ENCODE measurements around the gene DNM2.
"Not testable (repeated sequence)": the region's sequence is repeated elsewhere in the genome, so short reads cannot be mapped to it uniquely, and the experiment has no call there.

The DNM2 gene

DNA sequence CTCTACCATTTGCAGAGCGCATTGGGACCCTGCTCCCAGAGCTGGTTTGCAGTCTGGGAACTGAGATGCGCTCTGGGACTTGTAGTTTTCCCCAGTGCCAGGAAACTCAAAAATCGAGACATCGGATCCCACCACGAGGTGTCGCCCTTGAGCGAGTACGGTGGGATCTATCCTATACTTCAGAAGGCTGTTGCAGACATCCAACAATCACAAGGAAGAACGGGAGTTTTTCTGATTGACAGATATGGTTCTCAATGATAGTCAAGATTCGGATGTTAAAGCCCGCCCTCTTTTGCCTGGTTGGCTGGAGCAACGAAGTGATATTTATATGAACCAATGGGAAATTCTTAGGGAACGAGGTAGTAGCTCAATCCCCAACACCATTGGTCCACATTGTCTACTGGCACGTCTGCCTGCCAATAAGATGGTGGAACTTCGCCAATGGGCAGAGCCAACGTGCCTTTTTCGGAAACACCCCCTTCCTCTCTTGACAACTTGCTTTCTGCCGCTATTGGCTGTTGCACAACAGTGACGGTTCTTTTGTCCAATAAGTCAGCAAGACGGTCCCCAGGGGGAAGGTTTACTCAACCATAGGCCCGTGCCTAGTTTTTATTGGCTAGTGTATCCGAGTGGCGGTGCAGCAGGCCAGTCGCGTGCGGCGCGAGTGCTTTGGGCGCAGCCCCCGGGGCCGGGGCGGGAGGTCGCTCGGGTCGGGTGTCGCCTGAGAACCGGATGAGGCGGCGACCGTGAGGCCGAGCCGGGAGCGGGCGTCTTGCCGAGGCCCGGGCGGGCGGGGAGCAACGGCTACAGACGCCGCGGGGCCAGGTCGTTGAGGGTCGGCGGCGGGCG, at the start of gene DNM2:
Gene DNM2, plus strand, starts transcription at position 724 of the 849 bp plus-strand sequence. CDS start 164 bp downstream, outside the sequence.
- DNase-seq (ENCODE audit: low spot score): peak; percentile 100

GRCh38 chr19:10669246-10669645, 48.6 kb upstream of the DNM2 start:
- DNase-seq (ENCODE audit: low spot score): no peak

DNA sequence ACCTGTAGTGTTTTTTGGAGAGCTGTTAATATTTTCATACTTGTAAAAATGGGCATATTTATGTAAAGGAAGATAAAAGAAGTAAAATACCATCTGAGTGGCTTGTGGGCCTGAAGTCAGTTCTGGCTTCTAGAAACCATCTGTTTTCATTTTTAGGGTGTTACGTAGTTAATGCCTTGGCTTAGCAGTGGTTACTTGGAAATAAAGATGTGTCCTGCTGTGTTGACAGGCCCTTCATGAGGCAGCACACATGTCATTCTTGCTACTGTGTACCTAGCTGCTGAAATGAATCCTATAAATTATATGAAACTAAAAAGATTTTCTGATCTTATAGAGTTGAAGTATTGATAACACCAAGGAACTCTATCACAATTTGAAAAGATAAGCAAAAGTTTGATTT, 47.7 kb upstream of the DNM2 start:
- DNase-seq (ENCODE audit: low spot score): no peak

- DNase-seq (ENCODE audit: low spot score): no peak
Observed at GRCh38 chr19:10670876-10671804, 46.7 kb upstream of the DNM2 start.

DNA sequence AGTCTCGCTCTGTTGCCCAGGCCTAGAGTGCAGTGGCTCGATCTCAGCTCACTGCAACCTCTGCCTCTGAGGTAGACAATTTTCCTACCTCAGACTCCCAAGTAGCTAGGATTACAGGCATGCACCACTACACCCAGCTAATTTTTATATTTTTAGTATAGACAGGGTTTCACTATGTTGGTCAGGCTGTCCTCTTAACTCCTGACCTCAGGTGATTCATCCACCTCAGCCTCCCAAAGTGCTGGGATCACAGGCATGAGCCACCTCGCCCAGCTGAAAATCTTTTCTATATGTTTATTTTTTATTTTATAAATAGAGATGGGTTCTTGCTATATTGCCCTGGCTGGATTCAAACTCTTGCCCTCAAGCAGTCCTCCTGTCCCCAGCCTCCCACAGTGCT, 46.0 kb upstream of the DNM2 start:
- DNase-seq (ENCODE audit: low spot score): not testable (repeated sequence)

DNA sequence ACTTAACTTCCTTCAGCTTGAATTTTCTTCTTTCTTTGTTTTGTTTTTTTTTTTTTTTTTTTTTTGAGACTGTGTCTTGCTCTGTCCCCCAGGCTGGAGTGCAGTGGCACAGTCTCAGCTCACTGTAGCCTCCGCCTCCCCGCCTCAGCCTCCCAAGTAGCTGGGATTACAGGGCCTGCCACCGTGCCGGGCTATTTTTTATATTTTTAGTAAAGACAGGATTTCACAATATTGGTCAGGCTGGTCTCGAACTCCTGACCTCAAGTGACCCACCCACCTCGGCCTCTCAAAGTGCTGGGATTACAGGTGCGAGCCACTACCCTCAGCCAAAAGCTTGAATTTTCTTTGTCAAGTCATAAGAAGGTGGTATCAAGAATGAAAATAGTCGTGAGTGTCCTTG, 42.7 kb upstream of the DNM2 start:
- DNase-seq (ENCODE audit: low spot score): not testable (repeated sequence)

- no peak for DNase-seq (ENCODE audit: low spot score)
Observed at GRCh38 chr19:10677751-10678150, 40.1 kb upstream of the DNM2 start.

DNA sequence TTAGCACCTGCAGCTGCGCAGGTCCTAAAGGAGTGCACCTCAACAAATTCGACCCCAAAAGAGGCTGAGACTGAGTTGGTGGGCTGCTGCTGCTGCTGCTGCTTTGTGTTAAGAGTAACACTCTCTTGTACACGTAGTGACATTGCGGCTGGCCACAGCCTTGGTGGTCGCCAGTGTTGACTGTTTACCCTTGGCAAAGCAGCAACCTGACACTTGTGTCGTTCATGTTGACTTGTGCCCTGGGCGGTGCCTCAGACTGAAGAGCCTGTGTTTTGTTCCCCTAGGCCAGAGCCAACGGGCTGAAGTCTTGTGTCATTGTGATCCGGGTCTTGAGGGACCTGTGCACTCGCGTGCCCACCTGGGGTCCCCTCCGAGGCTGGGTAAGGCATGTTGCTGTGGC, 39.1 kb upstream of the DNM2 start:
- DNase-seq (ENCODE audit: low spot score): no peak

DNA sequence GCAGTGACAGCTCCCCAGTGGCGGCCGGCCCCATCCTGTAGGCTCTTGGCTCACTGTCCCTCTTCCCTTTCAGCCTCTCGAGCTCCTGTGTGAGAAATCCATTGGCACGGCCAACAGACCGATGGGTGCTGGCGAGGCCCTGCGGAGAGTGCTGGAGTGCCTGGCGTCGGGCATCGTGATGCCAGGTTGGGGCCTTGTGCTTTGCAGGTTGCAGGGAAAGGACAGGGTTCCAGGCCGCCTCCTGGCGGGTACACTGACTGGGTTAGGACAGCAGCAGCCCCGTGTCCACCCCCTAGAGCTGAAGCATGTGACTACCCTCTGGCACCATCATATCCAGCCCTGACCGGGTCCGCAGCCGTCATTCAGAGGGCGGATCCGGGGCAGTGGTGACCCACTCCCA, 38.1 kb upstream of the DNM2 start:
- no peak for DNase-seq (ENCODE audit: low spot score)

DNA sequence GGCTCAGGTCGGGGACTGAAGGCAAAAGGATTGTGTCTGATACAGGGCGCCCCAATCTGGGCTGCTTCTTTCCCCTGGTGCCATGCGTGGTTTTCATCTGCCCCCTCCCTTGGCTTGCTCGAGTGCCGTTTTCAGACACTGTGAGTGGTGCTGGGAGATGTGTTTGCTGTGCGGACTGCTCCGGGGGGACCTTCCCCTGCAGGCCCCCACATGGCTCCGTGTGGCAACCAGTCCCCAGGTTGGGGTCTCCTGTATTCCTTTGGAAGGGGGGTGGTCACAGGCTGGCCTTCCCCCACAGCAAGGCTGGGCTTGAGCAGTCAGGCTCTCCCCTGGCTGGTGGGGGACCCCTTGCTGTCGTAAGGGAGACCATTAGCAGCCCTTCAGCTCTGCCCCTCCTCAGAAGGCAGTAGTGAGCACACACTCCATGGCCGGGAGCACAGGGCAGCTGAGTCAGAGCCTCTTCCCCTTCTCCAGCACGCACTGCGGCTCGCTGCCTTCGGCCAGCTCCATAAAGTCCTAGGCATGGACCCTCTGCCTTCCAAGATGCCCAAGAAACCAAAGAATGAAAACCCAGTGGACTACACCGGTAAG, 37.2 kb upstream of the DNM2 start:
- no peak for DNase-seq (ENCODE audit: low spot score)

GRCh38 chr19:10681658-10682057, 36.2 kb upstream of the DNM2 start:
- DNase-seq (ENCODE audit: low spot score): no peak

- DNase-seq (ENCODE audit: low spot score): no peak
Observed at GRCh38 chr19:10682397-10683063, 35.3 kb upstream of the DNM2 start.

GRCh38 chr19:10683064-10683426, 34.8 kb upstream of the DNM2 start:
- DNase-seq (ENCODE audit: low spot score): no peak

DNA sequence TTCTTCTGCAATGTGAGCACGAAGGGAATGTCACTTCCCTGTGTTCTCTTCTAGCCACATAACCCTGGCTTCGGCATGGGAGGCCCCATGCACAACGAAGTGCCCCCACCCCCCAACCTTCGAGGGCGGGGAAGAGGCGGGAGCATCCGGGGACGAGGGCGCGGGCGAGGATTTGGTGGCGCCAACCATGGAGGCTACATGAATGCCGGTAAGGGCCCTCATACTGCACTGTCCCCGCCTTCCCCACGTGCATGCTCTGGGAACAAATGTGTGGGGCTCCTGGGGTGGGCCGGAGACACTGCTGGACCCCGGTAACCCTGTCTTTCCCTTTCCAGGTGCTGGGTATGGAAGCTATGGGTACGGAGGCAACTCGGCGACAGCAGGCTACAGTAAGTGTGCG, 34.3 kb upstream of the DNM2 start:
- no peak for DNase-seq (ENCODE audit: low spot score)

- DNase-seq (ENCODE audit: low spot score): no peak
Observed at GRCh38 chr19:10685210-10685609, 32.7 kb upstream of the DNM2 start.

GRCh38 chr19:10686193-10686592, 31.7 kb upstream of the DNM2 start:
- DNase-seq (ENCODE audit: low spot score): no peak

GRCh38 chr19:10686661-10687517, 31.0 kb upstream of the DNM2 start:
- no peak for DNase-seq (ENCODE audit: low spot score)

GRCh38 chr19:10687518-10688288, 30.2 kb upstream of the DNM2 start:
- no peak for DNase-seq (ENCODE audit: low spot score)

- DNase-seq (ENCODE audit: low spot score): no peak
Observed at GRCh38 chr19:10688545-10689280, 29.2 kb upstream of the DNM2 start.

DNA sequence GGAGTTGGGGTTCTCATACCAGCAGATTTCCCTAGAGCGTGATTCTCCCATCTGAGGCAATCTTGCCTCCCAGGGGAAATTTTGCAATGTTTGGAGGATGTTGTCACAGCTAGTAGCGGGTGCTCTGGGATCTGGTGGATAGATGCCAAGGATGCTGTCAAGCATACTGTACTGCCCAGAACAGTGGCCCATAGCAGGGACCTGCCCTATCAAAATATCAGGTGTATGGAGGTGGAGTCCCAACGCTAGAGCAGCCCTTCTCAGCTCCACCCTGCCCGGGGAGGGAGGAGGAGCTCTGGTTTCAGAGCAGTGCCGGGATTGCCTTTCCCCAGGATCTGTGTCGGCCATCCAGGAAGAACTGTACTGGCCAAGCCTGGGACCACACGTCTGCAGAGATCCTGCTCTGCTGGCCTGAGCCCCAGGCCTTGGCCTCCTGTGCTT, 27.5 kb upstream of the DNM2 start:
- no peak for DNase-seq (ENCODE audit: low spot score)

Data from CD4-positive, alpha-beta T cell treated with Interleukin-2 at 100 ng/mL for 4 hours (primary cell).